Hepatocyte (in vitro differentiated cells): ENCODE measurements around the gene FILIP1.

ENCODE experiments used
- EZH2 ChIP-seq: fragments of 200-600 bp; sonication (generic); IDR thresholded peaks from 2 replicates; pipeline ENCODE4 v1.6.1; 2016; ENCODE audit warnings: antibody characterized with exemption, mild to moderate bottlenecking, borderline replicate concordance
- TF ChIP-seq, protein P1 (sequence below): fragments of 200-600 bp; sonication (generic); IDR thresholded peaks from 2 replicates; pipeline ENCODE4 v1.5.1; 2016; ENCODE audit warnings: antibody characterized with exemption, mild to moderate bottlenecking; ENCODE audit not compliant: poor library complexity

DNA sequence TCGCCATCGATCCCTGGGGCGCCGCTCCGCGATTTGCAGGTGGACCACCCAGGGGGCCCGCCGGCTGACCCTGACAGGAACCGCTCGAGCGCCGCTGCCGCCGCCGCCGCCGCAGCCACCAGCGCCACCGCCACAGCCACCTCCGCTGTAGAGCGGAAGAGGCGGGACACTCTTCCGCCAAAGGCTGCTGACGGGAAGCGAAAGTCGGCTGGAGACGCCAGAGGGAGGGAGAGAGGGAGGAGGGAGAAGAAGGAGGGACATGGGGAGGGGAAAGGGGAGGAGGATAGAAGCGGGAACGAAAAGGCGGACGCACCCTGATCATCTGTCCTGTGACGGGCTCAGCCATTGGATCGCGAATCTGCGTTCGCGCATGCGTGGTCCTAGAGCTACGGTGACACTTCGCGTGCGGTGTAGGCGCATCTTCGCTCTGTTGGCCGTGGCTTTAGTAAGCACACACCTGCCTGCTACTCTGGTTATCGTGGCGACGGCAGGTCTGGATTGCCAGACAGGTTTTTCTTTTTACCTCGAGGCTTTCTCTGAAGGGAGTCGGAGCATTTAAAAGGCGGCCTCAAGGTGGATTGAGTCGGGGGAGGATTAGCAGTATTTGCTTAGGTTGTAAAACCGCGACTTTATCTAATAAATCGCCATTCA, 208.8 kb downstream of the FILIP1 start, which contains the start of gene TMEM30A:
- TF ChIP-seq, protein P1, sequence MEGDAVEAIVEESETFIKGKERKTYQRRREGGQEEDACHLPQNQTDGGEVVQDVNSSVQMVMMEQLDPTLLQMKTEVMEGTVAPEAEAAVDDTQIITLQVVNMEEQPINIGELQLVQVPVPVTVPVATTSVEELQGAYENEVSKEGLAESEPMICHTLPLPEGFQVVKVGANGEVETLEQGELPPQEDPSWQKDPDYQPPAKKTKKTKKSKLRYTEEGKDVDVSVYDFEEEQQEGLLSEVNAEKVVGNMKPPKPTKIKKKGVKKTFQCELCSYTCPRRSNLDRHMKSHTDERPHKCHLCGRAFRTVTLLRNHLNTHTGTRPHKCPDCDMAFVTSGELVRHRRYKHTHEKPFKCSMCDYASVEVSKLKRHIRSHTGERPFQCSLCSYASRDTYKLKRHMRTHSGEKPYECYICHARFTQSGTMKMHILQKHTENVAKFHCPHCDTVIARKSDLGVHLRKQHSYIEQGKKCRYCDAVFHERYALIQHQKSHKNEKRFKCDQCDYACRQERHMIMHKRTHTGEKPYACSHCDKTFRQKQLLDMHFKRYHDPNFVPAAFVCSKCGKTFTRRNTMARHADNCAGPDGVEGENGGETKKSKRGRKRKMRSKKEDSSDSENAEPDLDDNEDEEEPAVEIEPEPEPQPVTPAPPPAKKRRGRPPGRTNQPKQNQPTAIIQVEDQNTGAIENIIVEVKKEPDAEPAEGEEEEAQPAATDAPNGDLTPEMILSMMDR = no peak
- TF ChIP-seq EZH2 = no peak
